Neural cell (in vitro differentiated cells): ENCODE data around the gene AKT3.

Source experiments
- CTCF ChIP-seq: fragments of 450-650 bp; IDR thresholded peaks from 2 replicates; pipeline ENCODE4 v1.5.1; 2014; ENCODE audit warnings: antibody characterized with exemption, mild to moderate bottlenecking, moderate library complexity; ENCODE audit not compliant: poor library complexity, severe bottlenecking
- EP300 ChIP-seq: fragments of 450-650 bp; conservative IDR thresholded peaks from 2 replicates; pipeline ENCODE4 v1.6.1; 2014; ENCODE audit warnings: antibody characterized with exemption, mild to moderate bottlenecking, moderate library complexity; ENCODE audit not compliant: poor library complexity, severe bottlenecking
- EZH2 ChIP-seq: fragments of 200-600, 300-800 bp; shearing (Covaris generic), sonication (generic); IDR thresholded peaks from 2 replicates; pipeline ENCODE4 v1.6.1; 2014; ENCODE audit warnings: antibody characterized with exemption, low read length, borderline replicate concordance, mild to moderate bottlenecking; ENCODE audit not compliant: insufficient read depth, poor library complexity, severe bottlenecking
- MXI1 ChIP-seq: fragments of 450-650 bp; conservative IDR thresholded peaks from 2 replicates; pipeline ENCODE4 v1.6.1; 2014; ENCODE audit warnings: antibody characterized with exemption, mild to moderate bottlenecking; ENCODE audit not compliant: poor library complexity, severe bottlenecking
- POLR2AphosphoS5 ChIP-seq: IDR thresholded peaks from 2 replicates; pipeline ENCODE4 v1.6.1; 2012
- RAD21 ChIP-seq: fragments of 450-650 bp; conservative IDR thresholded peaks from 2 replicates; pipeline ENCODE4 v1.6.1; 2014; ENCODE audit warnings: antibody characterized with exemption, mild to moderate bottlenecking, moderate library complexity
- REST ChIP-seq: IDR thresholded peaks from 2 replicates; pipeline ENCODE4 v1.6.1; 2012; ENCODE audit warnings: borderline replicate concordance
- SMC3 ChIP-seq: fragments of 450-650 bp; conservative IDR thresholded peaks from 2 replicates; pipeline ENCODE4 v1.6.1; 2014; ENCODE audit warnings: antibody characterized with exemption, mild to moderate bottlenecking, moderate library complexity; ENCODE audit not compliant: poor library complexity
- TAF1 ChIP-seq: IDR thresholded peaks from 2 replicates; pipeline ENCODE4 v1.6.1; 2012; ENCODE audit warnings: low read depth

GRCh38 chr1:243851257-243851756 is 1.3 kb upstream of the AKT3 start:
- TF ChIP-seq CTCF (no peak), EZH2 (no peak), POLR2AphosphoS5 (no peak), RAD21 (no peak), MXI1 (peak; percentile 54), REST (no peak), TAF1 (no peak), EP300 (no peak), SMC3 (no peak)
